HepG2 (cell line): ENCODE results near the gene ARHGAP21. TPM values are rescaled to one million over a fixed set of nuclear protein-coding genes. Genes with fewer than 3 reads are reported as not detected.

Source experiments
- ATAC-seq: fragments of 200-7000 bp; cut with Tn5 transposase; 3 replicates; pipeline ENCODE4 v1.9.1; 2020; ENCODE audit warnings: mild to moderate bottlenecking, moderate library complexity
- BruUV-seq: library from RNA; stranded (reverse); fragments of 400-500 nt; replicated peaks from 2 replicates; lab custom pipeline; 2021; lab: Mats Ljungman, UMichigan
- CTCF ChIA-PET: fragments of 300-600 bp; formaldehyde crosslinking; extraction: SDS; loops from one replicate; lab custom pipeline; 2021; ENCODE audit warnings: low total read pairs, inconsistent platforms, low intra/inter-chr PET ratio; lab: Yijun Ruan, JAX
- POLR2A ChIA-PET: fragments of 350-600 bp; sonication (Branson Sonifier 250); formaldehyde crosslinking; loops from one replicate; lab custom pipeline; 2020; ENCODE audit warnings: antibody characterized with exemption, inconsistent platforms; lab: Yijun Ruan, JAX
- DNase-seq: peaks from one replicate; pipeline ENCODE4 v3.0.0-alpha.2; 2015; ENCODE audit warnings: low spot score
- FAIRE-seq: peaks from 3 replicates; lab custom pipeline; 2011; peaks lifted over from hg19 to GRCh38; lab: Jason Lieb, UNC
- H2AFZ ChIP-seq: one replicate; pipeline ENCODE4 v1.6.1; 2011; ENCODE audit warnings: low read length, inconsistent platforms
- H3K27ac ChIP-seq: fragments of 300-600 bp; 3 replicates; pipeline ENCODE4 v1.8.0; 2011; ENCODE audit warnings: mixed run types, mild to moderate bottlenecking, mixed read lengths, low read length, inconsistent platforms; ENCODE audit not compliant: insufficient read depth; ENCODE audit errors: extremely low read length
- H3K27me3 ChIP-seq, 2 experiments: fragments of 200-600 bp in 1 of 2; 2 replicates in 1 of 2; 3 replicates in 1 of 2; pipeline versions ENCODE4 v1.6.0 to v1.8.0; 2011; ENCODE audit warnings: low read length in 2 of 2, mild to moderate bottlenecking in 2 of 2, moderate library complexity in 2 of 2, inconsistent platforms in 1 of 2; ENCODE audit not compliant: insufficient read depth in 2 of 2, control insufficient read depth in 1 of 2
- H3K36me3 ChIP-seq, 2 experiments: fragments of 200-600 bp in 1 of 2; replicated peaks in 1 of 2; 2 replicates in 1 of 2; 3 replicates in 1 of 2; pipeline versions ENCODE4 v1.5.1 to v1.8.0; 2011; ENCODE audit warnings: low read length in 2 of 2, inconsistent platforms in 1 of 2; ENCODE audit not compliant: insufficient read depth in 2 of 2, control insufficient read depth in 1 of 2
- H3K4me1 ChIP-seq: 2 replicates; pipeline ENCODE4 v1.5.1; 2012; ENCODE audit warnings: low read length, inconsistent platforms; ENCODE audit not compliant: insufficient read depth
- H3K4me2 ChIP-seq: 2 replicates; pipeline ENCODE4 v1.6.0; 2011; ENCODE audit warnings: low read depth, low read length, inconsistent platforms
- H3K4me3 ChIP-seq, 3 experiments: fragments of 200-600 bp in 1 of 3; sonication (generic), shearing (Covaris generic) in 1 of 3; replicated peaks in 1 of 3; 2 replicates each; pipeline ENCODE4 v1.5.1; 2011 to 2016; ENCODE audit warnings: low read length in 3 of 3, inconsistent platforms in 2 of 3, low read depth in 2 of 3, mild to moderate bottlenecking in 2 of 3, control low read depth in 1 of 3, mixed read lengths in 1 of 3; ENCODE audit not compliant: insufficient read depth in 1 of 3
- H3K79me2 ChIP-seq: one replicate; pipeline ENCODE4 v1.6.1; 2011; ENCODE audit warnings: low read length, inconsistent platforms; ENCODE audit not compliant: insufficient read depth
- H3K9ac ChIP-seq: 2 replicates; pipeline ENCODE4 v1.6.0; 2011; ENCODE audit warnings: mild to moderate bottlenecking, low read depth, low read length, inconsistent platforms; ENCODE audit not compliant: insufficient read depth
- H3K9me3 ChIP-seq: 2 replicates; pipeline ENCODE4 v1.5.1; 2012; ENCODE audit warnings: mild to moderate bottlenecking, low read length
- H4K20me1 ChIP-seq: 2 replicates; pipeline ENCODE4 v1.6.0; 2011; ENCODE audit warnings: inconsistent platforms, mild to moderate bottlenecking, low read length, moderate library complexity; ENCODE audit not compliant: insufficient read depth
- CHCHD3 ChIP-seq: sonication (generic); formaldehyde crosslinking; IDR thresholded peaks from 2 replicates; pipeline ENCODE4 v1.8.0; 2022; ENCODE audit warnings: mild to moderate bottlenecking, missing genetic modification reagents, moderate library complexity
- JUNB ChIP-seq: sonication (generic); formaldehyde crosslinking; IDR thresholded peaks from 2 replicates; pipeline ENCODE4 v1.8.0; 2022; ENCODE audit warnings: missing genetic modification reagents, mild to moderate bottlenecking, borderline replicate concordance
- MAF1 ChIP-seq: sonication (generic); formaldehyde crosslinking; IDR thresholded peaks from 2 replicates; pipeline ENCODE4 v1.5.0; 2020; ENCODE audit warnings: missing genetic modification reagents, borderline replicate concordance
- MEIS1 ChIP-seq: sonication (generic); formaldehyde crosslinking; IDR thresholded peaks from 2 replicates; pipeline ENCODE4 v1.9.0; 2021; ENCODE audit warnings: mild to moderate bottlenecking, missing genetic modification reagents, moderate library complexity, borderline replicate concordance
- PCBP1 ChIP-seq: fragments of 200-400 bp; formaldehyde crosslinking; IDR thresholded peaks from 2 replicates; pipeline ENCODE4 v1.6.1; 2017; ENCODE audit warnings: mild to moderate bottlenecking, low read depth, low read length, borderline replicate concordance
- SMAD9 ChIP-seq: sonication (generic); formaldehyde crosslinking; IDR thresholded peaks from 2 replicates; pipeline ENCODE4 v1.5.1; 2020; ENCODE audit warnings: mild to moderate bottlenecking, missing genetic modification reagents
- TGIF2 ChIP-seq: IDR thresholded peaks from 2 replicates; pipeline ENCODE4 v1.6.1; 2016; ENCODE audit warnings: control low read depth, missing compliant biosample characterization
- ZNF431 ChIP-seq: sonication (generic); formaldehyde crosslinking; IDR thresholded peaks from 2 replicates; pipeline ENCODE4 v1.9.0; 2022; ENCODE audit warnings: missing genetic modification reagents, low read depth, mild to moderate bottlenecking, borderline replicate concordance
- ZNF468 ChIP-seq: sonication (generic); formaldehyde crosslinking; IDR thresholded peaks from 2 replicates; pipeline ENCODE4 v1.8.0; 2022; ENCODE audit warnings: mild to moderate bottlenecking, moderate library complexity, missing genetic modification reagents
- ZNF564 ChIP-seq: sonication (generic); formaldehyde crosslinking; IDR thresholded peaks from 2 replicates; pipeline ENCODE4 v1.8.1; 2023; ENCODE audit warnings: mild to moderate bottlenecking, missing genetic modification reagents
- ZSCAN20 ChIP-seq: sonication (generic); formaldehyde crosslinking; IDR thresholded peaks from 2 replicates; pipeline ENCODE4 v1.4.0; 2020; ENCODE audit warnings: missing genetic modification reagents, mild to moderate bottlenecking, borderline replicate concordance
- WGBS: methylation state at CpG from one replicate; pipeline ENCODE4 v1.1.6; 2017; ENCODE audit warnings: low lambda C conversion rate; 5-methylcytosine and 5-hydroxymethylcytosine counted together
- in situ Hi-C: cut with HindIII; loops from 2 replicates; pipeline ENCODE4 v1.10.0; 2017; ENCODE audit warnings: low pct_unique_long_range_greater_than_20kb; ENCODE audit not compliant: extremely low pct_ligation_motif_present
- intact Hi-C: fragments of 100-400 bp; cut with micrococcal nuclease; formaldehyde crosslinking; loops from one replicate; pipeline ENCODE4 v1.10.0; 2022; ENCODE audit not compliant: unreplicated experiment
- polyA plus RNA-seq, 8 experiments: library from polyadenylated mRNA; depleted of rRNA in 3 of 8; stranded (reverse) in 7 of 8; unstranded in 1 of 8; fragments of >200 nt; fragmentation: Illumina TruSeq in 4 of 8; extraction: Trizol in 4 of 8; gene quantifications; 2 replicates each; pipeline versions ENCODE4 v1.2.1 to v1.2.3, GENCODE V29; 2011 to 2016; ENCODE audit warnings: low read depth in 4 of 8, missing spikeins in 1 of 8, mixed read lengths in 1 of 8; ENCODE audit not compliant: insufficient read depth in 1 of 8
- total RNA-seq, 5 experiments: library from RNA; depleted of rRNA; stranded (reverse); fragments of >200 nt; fragmentation: Illumina TruSeq; extraction: Trizol; gene quantifications; 2 replicates each; pipeline ENCODE4 v1.2.3, GENCODE V29; 2016; ENCODE audit warnings: low read depth in 1 of 5
- TF ChIP-seq, protein P1 (sequence below): sonication (generic); formaldehyde crosslinking; IDR thresholded peaks from 2 replicates; pipeline ENCODE4 v1.4.0; 2020; ENCODE audit warnings: missing genetic modification reagents, mild to moderate bottlenecking, borderline replicate concordance
- TF ChIP-seq, protein P2 (sequence below): IDR thresholded peaks from 2 replicates; pipeline ENCODE4 v1.6.1; 2018; ENCODE audit warnings: missing genetic modification reagents

ARHGAP21 gene
- total and polyA plus RNA-seq, 2 of the 13 experiments (the other 11 are each of a cell fraction or from before 2014, with no cell fraction given) = 23.9 to 26.6 TPM

DNA sequence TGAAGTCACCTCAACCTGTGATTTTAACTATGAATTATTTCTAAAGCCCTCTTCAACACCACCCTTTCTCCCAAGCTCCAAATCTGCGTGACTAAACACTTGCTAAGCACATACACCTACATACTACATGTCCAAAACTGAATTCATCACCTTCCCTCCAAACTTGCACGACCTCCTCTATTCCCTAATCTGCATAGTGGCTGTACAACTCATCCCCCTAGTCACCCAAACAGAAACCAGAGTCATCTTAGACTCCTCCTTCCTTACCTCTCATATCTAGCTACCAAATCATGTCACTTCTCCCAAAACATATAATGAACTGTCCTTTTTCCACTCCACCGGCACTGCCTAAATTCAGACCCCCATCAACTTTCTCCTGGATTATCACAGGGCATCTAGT lies 16.2 kb downstream of the ARHGAP21 start:
- Histone ChIP-seq H3K4me1 (peaks cover 32% of the 10 kb centered on the region), H3K9me3 (no peaks in the 10 kb centered on the region), H3K27me3 (no peaks in the 10 kb centered on the region), H4K20me1 (no peaks in the 10 kb centered on the region), H3K4me2 (no peak overlapping the region), H3K36me3 (no peaks in the 10 kb centered on the region), H3K27ac (no peak overlapping the region), H3K4me3 (no peak overlapping the region), H2AFZ (no peak overlapping the region), H3K9ac (no peak overlapping the region), H3K79me2 (peaks cover 86% of the 10 kb centered on the region)
- intact Hi-C loops = loop anchor here (2.0 kb wide), 1 partner anchor 15 kb away; the partner anchor contains the start of gene ARHGAP21
- in situ Hi-C loops = no loop called here
- ChIA-PET CTCF (no interaction called here), POLR2A (interaction anchor here (1.0 kb wide), 1 partner anchor 16 kb away, joined by 4 read pairs; no protein-coding TSS in a partner anchor)
- DNase-seq (no peak), FAIRE-seq (no peak), ATAC-seq (no peak)
- BruUV-seq = no TSS peak
- 95% methylated on average over 3 of the region's 3 CpGs for WGBS
- TF ChIP-seq TGIF2 (CRISPR knock-in tag) = no peak
- TF ChIP-seq CHCHD3 (CRISPR knock-in tag) = no peak
- TF ChIP-seq, protein P1, sequence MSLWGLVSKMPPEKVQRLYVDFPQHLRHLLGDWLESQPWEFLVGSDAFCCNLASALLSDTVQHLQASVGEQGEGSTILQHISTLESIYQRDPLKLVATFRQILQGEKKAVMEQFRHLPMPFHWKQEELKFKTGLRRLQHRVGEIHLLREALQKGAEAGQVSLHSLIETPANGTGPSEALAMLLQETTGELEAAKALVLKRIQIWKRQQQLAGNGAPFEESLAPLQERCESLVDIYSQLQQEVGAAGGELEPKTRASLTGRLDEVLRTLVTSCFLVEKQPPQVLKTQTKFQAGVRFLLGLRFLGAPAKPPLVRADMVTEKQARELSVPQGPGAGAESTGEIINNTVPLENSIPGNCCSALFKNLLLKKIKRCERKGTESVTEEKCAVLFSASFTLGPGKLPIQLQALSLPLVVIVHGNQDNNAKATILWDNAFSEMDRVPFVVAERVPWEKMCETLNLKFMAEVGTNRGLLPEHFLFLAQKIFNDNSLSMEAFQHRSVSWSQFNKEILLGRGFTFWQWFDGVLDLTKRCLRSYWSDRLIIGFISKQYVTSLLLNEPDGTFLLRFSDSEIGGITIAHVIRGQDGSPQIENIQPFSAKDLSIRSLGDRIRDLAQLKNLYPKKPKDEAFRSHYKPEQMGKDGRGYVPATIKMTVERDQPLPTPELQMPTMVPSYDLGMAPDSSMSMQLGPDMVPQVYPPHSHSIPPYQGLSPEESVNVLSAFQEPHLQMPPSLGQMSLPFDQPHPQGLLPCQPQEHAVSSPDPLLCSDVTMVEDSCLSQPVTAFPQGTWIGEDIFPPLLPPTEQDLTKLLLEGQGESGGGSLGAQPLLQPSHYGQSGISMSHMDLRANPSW (CRISPR knock-in tag) = no peak
- TF ChIP-seq ZNF564 (CRISPR knock-in tag) = no peak
- no peak for TF ChIP-seq MEIS1
- no peak for TF ChIP-seq ZNF431 (CRISPR knock-in tag)
- TF ChIP-seq, protein P2, sequence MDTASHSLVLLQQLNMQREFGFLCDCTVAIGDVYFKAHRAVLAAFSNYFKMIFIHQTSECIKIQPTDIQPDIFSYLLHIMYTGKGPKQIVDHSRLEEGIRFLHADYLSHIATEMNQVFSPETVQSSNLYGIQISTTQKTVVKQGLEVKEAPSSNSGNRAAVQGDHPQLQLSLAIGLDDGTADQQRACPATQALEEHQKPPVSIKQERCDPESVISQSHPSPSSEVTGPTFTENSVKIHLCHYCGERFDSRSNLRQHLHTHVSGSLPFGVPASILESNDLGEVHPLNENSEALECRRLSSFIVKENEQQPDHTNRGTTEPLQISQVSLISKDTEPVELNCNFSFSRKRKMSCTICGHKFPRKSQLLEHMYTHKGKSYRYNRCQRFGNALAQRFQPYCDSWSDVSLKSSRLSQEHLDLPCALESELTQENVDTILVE = no peak
- TF ChIP-seq JUNB = no peak
- no peak for TF ChIP-seq PCBP1
- TF ChIP-seq ZNF468 = no peak
- no peak for TF ChIP-seq SMAD9
- TF ChIP-seq MAF1 (CRISPR knock-in tag) = no peak
- TF ChIP-seq ZSCAN20 = no peak
- TF ChIP-seq, all 625 proteins: peak for 0
